WI38 (cell line): Measurements from ENCODE around the gene MPHOSPH10.
"Not testable (repeated sequence)": the region's sequence is repeated elsewhere in the genome, so short reads cannot be mapped to it uniquely, and the experiment has no call there.

ENCODE experiments used
- H3K4me3 ChIP-seq: 2 replicates; pipeline ENCODE4 v1.5.1; 2011; ENCODE audit warnings: low read depth, mild to moderate bottlenecking, control low read depth, low read length
- TF ChIP-seq, protein P1 (sequence below): IDR thresholded peaks from 2 replicates; pipeline ENCODE4 v1.5.1; 2012; ENCODE audit warnings: low read depth, mild to moderate bottlenecking, control low read depth, low read length

Gene MPHOSPH10

DNA sequence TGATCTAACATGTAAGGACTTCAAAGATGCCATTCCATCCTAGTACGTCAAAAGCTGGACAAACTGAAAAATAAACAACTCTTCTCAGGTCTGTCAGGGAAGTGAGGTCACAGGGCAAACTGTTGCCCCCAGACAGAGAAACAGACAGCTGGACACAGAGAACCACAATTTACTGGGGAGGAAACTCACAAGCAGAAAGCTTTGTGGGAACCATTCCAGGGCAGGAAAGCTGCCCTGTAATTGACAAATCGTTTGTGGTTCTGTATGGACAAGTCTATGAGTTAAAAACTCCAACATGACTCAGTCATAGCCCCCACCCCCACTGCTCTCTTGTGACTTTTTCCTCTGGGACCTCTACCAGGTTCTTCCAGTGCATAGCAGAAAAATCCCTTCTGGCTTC, 28.8 kb upstream of the MPHOSPH10 start:
- no peak overlapping the region for H3K4me3 ChIP-seq
- TF ChIP-seq, protein P1, sequence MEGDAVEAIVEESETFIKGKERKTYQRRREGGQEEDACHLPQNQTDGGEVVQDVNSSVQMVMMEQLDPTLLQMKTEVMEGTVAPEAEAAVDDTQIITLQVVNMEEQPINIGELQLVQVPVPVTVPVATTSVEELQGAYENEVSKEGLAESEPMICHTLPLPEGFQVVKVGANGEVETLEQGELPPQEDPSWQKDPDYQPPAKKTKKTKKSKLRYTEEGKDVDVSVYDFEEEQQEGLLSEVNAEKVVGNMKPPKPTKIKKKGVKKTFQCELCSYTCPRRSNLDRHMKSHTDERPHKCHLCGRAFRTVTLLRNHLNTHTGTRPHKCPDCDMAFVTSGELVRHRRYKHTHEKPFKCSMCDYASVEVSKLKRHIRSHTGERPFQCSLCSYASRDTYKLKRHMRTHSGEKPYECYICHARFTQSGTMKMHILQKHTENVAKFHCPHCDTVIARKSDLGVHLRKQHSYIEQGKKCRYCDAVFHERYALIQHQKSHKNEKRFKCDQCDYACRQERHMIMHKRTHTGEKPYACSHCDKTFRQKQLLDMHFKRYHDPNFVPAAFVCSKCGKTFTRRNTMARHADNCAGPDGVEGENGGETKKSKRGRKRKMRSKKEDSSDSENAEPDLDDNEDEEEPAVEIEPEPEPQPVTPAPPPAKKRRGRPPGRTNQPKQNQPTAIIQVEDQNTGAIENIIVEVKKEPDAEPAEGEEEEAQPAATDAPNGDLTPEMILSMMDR: no peak

DNA sequence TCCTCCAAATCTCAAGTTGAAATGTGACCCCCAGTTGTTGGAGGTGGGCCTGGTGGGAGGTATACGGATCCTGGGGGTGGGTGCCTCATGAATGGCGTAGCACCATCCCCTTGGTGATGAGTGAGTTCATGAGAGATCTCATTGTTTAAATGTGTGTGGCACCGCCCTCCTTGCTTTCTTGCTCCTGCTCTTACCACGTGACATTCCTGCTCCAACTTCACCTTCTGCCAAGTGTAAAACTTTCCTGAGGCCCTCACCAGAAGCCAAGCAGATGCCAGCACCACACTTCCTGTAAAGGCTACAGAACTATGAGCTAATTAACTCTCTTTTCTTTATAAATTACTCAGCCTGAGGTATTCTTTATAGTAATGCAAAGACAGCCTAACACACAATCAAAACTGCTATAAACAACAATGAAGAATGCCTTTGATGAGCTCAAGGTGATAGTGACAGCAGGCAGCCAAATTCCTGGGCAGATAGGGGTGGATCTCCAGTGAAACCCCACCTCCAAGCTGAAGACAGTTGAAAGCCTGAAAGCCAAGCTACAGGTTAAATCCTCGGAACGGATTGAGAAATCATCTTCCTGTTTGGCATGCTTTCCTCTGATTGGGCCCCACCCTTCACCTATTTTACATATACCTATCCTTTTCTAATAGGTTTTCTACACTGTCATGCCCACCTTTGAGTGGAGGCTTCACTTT, 27.3 kb upstream of the MPHOSPH10 start:
- no peak overlapping the region for H3K4me3 ChIP-seq
- TF ChIP-seq, protein P1: no peak

DNA sequence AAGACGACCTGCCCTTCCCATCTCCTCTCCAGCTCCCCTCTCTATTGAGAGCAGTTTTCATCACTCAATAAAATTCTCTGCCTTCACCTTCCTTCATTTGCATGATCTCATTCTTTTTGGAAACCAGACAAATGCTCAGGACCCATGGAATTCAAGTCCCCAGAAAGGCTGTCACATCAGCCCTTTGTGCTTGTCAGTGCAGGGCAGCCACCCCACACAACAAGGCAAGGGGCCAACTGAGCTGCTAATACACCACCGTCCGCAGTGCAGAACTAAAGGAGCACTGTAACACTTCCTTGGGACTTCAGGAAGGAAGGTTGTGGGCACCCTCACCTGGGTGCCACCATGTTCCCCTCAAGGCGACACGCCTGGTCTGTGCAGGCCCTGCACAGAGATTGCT, 26.6 kb upstream of the MPHOSPH10 start:
- TF ChIP-seq, protein P1: no peak
- no peak overlapping the region for H3K4me3 ChIP-seq

DNA sequence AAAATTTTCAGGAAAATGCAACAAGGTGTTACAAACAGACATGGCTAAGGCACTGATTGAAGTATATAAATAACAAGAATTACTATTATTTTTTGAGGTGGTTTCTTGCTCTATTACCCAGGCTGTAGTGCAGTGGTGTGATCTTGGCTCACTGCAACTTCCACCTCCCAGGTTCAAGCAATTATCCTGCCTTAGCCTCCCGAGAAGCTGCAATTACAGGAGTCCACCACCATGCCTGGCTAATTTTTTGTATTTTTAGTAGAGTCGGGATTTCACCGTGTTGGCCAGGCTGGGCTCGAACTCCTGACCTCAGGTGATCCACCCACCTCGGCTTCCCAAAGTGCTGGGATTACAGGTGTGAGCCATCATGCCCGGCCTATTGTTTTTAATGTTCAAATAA, 24.0 kb upstream of the MPHOSPH10 start:
- H3K4me3 ChIP-seq: not testable (repeated sequence)

DNA sequence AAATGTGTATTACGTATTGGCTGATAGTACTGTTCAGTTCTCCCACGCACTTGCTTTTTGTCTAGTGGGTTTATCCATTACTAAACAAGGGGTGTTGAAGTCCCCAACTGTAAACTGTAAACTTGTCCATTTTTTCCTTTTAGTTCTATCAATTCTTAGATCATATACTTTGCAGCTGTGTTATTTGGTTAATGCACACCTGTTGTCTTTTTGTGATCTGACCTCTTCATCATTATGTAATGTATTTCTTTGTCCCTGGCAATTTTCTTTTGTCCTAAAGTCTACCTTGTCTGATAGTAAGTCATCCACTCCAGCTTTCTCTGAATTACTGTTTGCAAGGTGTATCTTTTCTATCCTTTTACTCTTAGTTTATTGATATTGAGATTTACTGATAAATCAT, 22.3 kb upstream of the MPHOSPH10 start:
- TF ChIP-seq, protein P1: no peak
- H3K4me3 ChIP-seq: no peak overlapping the region

DNA sequence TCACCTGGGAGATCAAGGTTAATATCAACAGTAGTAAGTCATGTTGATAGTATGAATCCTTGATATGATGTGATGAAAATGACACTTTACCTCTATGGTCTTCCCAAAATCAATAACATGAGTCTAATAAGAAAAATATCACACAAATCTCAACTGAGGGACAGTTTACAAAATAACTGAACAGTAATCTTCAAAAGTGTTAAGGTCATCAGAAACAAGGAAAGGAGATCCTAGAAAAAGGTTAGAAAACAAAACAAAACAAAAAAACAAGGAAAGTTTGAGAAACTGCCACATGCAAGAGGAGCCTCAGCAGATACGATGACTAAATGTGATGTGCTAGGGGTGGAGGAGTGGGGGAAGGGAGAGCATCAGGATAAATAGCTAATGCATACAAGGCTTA, 16.6 kb upstream of the MPHOSPH10 start:
- H3K4me3 ChIP-seq: no peak overlapping the region
- TF ChIP-seq, protein P1: no peak

DNA sequence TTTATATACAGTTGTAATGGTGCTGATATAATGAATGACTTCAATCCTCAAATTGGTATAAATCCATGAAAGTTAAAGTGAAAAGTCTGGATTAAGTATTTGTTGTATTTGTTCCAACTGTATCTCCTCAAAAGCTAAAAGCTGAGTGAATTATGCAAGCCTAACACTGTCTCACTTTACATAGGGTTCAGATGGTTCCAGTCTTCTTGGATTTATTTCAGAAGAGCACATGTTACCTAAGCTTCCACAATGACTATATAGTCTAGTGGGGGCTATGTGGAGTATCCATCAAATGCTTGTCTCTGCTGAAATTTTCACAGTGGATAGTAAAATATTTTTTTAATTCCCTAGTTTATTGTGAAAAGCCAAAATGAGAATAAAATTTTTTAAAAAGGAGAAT, 13.4 kb upstream of the MPHOSPH10 start:
- TF ChIP-seq, protein P1: no peak

DNA sequence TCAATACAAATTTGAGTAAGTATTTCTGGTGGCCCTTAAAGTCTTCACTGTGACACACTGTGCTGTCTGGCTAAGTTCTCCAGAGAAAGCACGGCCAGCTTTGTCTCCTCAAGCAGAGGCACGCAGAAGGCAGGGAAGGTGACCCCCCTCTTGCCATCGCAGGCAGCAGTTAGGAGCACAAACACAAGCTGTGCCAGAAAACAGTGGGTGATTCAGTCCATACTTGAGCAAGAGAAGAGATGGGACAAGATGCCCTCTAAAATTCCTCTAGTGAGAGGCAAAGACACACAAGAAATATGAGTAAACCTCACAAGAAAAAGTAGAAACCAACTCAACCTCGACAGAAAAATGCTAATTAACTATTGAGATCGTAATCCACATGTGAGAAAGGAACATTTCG, 10.2 kb upstream of the MPHOSPH10 start:
- no peak overlapping the region for H3K4me3 ChIP-seq
- TF ChIP-seq, protein P1: no peak

More for the DNA sequence above, 13.4 kb upstream of the MPHOSPH10 start:
- no peak overlapping the region for H3K4me3 ChIP-seq
